KOPT-K1 (cell line): ENCODE measurements around the gene HDAC4.

Experiments used
- H3K27ac ChIP-seq: fragments of 200-600 bp; sonication (generic); 2 replicates; pipeline ENCODE4 v1.5.1; 2016; ENCODE audit warnings: antibody characterized with exemption, mild to moderate bottlenecking, low read depth, low read length; ENCODE audit not compliant: poor library complexity, severe bottlenecking
- H3K36me3 ChIP-seq: fragments of 200-600 bp; sonication (generic); 2 replicates; pipeline ENCODE4 v1.5.1; 2017; ENCODE audit warnings: antibody characterized with exemption, mild to moderate bottlenecking, low read length, moderate library complexity; ENCODE audit not compliant: insufficient read depth
- H3K9me3 ChIP-seq: fragments of 200-600 bp; sonication (generic); 2 replicates; pipeline ENCODE4 v1.5.1; 2017; ENCODE audit warnings: antibody characterized with exemption, low read length, mild to moderate bottlenecking; ENCODE audit not compliant: insufficient read depth, poor library complexity, severe bottlenecking

HDAC4 gene

GRCh38 chr2:239173301-239173700, 227.5 kb downstream of the HDAC4 start:
- Histone ChIP-seq H3K36me3 (peaks cover 95% of the 10 kb centered on the region), H3K9me3 (peaks cover 62% of the 10 kb centered on the region), H3K27ac (no peak overlapping the region)

GRCh38 chr2:239171643-239172042, 229.2 kb downstream of the HDAC4 start:
- H3K36me3 ChIP-seq = peaks cover 95% of the 10 kb centered on the region
- no peak overlapping the region for H3K27ac ChIP-seq
- peaks cover 53% of the 10 kb centered on the region for H3K9me3 ChIP-seq

DNA sequence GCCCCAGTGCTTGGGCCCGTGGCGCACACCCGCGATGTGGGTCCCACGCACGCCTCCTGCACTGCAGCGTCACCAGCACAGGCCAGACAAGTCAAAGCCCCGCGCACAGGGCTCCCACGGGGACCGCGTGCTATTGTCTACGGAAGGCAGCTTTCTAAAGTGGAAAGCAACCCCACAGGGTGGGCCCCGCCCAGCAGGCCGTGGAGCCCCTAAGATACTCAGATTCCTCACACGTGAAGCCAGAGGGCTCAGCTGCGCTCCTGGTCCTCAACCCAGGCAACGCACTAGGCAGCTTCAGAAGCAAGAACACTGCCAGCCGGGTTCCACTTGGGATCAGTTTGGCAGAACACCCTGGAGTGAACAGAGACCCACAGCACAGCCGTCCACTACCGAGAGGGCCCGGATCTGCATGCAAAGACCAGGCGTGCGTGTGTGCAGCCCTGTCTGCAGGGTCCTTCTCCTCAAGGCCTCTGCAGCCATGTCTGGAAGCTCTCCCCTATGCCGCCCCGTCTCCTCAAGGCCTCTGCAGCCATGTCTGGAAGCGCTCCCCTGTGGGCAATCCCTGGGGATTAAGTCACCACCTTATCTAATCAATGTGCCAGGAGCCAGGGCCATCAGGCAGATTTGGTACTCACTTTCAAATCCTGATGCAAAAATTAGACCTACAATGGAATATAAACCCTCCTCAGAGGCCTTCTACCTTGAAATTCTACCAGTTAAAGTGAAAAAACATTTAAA, 231.3 kb downstream of the HDAC4 start:
- H3K27ac ChIP-seq = no peak overlapping the region
- peaks cover 32% of the 10 kb centered on the region for H3K9me3 ChIP-seq
- H3K36me3 ChIP-seq = peaks cover 95% of the 10 kb centered on the region

DNA sequence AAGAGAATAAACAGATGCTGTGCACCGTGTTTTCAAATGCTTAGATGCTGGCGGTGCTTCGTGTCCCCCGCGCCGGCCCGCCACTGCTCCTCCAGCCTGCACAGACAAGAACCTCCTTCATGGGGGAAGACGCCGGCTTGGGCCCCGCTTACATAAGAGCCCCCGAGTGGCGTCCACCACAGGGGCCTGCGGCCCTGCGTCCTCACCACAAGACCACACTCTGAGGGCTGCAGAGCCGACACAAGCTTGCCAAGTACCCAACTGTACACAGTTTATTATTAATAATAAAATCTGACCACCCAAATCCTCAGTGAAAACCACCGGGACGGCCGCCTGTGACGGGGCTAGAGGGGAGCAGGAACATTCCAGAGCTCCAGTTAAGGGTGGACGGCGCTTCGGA, 232.2 kb downstream of the HDAC4 start:
- Histone ChIP-seq H3K9me3 (peaks cover 25% of the 10 kb centered on the region), H3K36me3 (peaks cover 95% of the 10 kb centered on the region), H3K27ac (no peak overlapping the region)

GRCh38 chr2:239167766-239168444, 232.9 kb downstream of the HDAC4 start:
- H3K36me3 ChIP-seq = peaks cover 95% of the 10 kb centered on the region
- peaks cover 18% of the 10 kb centered on the region for H3K9me3 ChIP-seq
- no peak overlapping the region for H3K27ac ChIP-seq

GRCh38 chr2:239167011-239167673, 233.7 kb downstream of the HDAC4 start:
- Histone ChIP-seq H3K27ac (no peak overlapping the region), H3K9me3 (peaks cover 10% of the 10 kb centered on the region), H3K36me3 (peaks cover 95% of the 10 kb centered on the region)

DNA sequence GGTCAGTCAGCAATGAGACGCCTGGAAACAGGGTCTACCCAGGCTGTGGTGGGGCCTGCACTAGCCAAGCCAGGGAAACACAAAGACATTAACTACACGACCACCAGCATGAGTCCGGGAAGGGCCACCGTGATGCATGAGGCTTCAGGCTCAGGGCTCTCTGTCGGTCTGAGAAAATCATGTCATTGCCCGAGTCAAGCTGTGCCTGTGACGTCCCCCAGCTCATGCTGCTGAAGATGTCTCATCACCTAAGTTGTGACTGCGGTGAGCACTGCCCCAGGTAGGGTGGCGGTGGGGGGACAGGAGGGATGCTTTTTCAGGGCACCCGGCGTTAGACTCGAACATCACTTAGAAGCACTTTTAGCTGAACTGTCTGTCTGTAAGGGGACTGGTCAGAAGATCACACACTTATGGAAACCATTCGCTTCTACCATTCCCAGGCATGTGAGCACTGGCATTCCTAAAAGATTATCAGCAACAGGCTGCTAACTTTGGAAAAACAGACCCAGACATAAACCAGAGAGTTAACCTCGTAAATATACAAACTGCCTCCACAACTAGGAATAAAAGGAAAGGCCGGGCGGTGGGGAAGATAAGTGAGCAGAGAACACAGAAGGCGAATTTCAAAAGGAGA, 234.5 kb downstream of the HDAC4 start:
- H3K36me3 ChIP-seq = peaks cover 96% of the 10 kb centered on the region

DNA sequence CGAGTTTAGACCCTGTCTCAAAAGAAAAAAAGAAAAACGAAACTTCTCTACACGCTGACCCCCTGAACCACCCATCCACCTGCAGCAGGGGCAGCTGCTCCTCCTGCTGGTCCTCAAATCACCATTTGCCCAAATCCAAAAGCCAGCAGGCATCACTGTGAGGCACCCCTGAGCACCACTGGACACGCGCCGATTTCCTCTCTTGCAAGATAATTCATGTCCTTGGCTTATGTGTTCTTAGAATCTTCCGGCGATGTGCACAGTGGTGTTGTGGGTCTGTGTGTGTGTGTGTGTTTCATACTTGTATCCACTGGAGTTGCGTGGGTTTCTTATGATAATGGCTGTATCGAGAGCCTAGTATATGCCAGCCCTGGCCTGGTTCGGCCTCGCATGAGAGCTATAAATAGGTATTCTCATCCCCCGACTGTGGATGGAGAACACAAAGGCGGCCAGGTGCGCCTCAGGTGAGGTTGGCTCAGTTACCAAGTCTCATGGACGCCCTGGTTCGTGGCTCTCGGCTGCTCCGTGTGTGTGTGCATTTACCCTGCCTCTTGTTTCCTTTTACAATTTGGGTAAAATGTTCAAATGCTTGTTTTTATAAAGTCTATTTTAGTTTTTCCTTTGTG, 235.5 kb downstream of the HDAC4 start:
- H3K27ac ChIP-seq = no peak overlapping the region
- peaks cover 96% of the 10 kb centered on the region for H3K36me3 ChIP-seq
- no peaks in the 10 kb centered on the region for H3K9me3 ChIP-seq

More for the DNA sequence above, 234.5 kb downstream of the HDAC4 start:
- Histone ChIP-seq H3K9me3 (peaks cover 2% of the 10 kb centered on the region), H3K27ac (no peak overlapping the region)

GRCh38 chr2:239164335-239164871, 236.4 kb downstream of the HDAC4 start:
- Histone ChIP-seq H3K9me3 (no peaks in the 10 kb centered on the region), H3K27ac (no peak overlapping the region)

GRCh38 chr2:239163688-239164334, 237.0 kb downstream of the HDAC4 start:
- H3K36me3 ChIP-seq = peaks cover 99% of the 10 kb centered on the region

More at GRCh38 chr2:239164335-239164871, 236.4 kb downstream of the HDAC4 start:
- peaks cover 99% of the 10 kb centered on the region for H3K36me3 ChIP-seq

DNA sequence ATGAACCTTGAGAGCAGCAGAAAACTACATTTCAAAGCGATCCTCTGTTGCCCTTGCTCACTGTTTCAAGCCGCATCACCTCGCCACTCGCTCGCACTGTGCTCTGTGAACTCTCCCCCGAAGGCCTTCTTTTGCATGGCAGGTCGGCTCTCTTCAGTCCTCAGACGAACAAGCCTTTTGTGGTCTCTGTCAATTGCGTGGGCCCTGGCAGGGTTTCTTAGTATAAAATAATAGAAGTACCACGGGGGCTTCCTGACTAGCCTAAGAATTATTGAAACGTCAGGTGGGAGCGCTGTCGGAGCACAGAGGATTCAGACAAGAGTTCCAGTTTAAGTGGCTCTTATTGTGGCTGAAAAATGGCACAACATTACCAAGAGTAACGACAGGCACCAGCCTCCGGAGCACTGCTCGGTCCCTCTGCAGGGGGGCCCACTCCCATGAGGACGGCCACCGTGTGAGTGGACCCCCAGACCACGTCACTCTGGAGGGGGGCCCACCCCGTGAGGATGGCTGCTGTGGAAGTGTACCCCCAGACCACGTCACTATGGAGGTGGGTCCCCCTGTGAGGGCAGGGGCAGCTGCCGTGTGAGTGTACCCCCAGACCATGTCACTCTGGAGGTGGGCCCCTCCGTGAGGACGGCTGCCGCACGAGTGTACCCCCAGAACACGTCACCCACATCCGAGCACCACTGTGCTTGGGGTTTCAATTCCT, 237.7 kb downstream of the HDAC4 start:
- H3K27ac ChIP-seq = no peak overlapping the region
- H3K36me3 ChIP-seq = peaks cover 98% of the 10 kb centered on the region
- no peaks in the 10 kb centered on the region for H3K9me3 ChIP-seq

More at GRCh38 chr2:239163688-239164334, 237.0 kb downstream of the HDAC4 start:
- Histone ChIP-seq H3K27ac (no peak overlapping the region), H3K9me3 (no peaks in the 10 kb centered on the region)

GRCh38 chr2:239162141-239162821, 238.5 kb downstream of the HDAC4 start:
- H3K9me3 ChIP-seq = no peaks in the 10 kb centered on the region
- H3K36me3 ChIP-seq = peaks cover 97% of the 10 kb centered on the region
- no peak overlapping the region for H3K27ac ChIP-seq

DNA sequence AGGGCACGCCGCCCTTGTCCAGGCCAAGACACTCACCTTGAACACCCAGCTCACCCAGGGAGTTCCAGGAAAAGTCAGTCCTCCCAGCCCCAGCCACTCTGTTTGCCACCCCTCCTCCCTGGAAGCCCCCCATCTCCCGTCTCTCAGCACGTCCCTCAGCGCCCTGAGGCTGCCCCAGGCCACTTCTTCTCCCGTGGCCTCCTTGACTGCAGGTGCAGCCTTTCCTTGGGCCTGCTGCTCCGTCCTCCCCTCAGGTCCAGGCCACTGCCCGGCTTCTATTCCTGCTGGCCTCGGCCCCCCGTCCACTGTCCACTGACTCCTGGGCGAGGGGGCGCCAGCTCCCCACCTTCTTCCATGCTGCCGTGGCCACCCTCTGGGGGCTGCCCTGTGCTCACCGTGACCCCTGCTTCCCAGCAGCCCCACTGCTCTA, 239.1 kb downstream of the HDAC4 start:
- Histone ChIP-seq H3K9me3 (no peaks in the 10 kb centered on the region), H3K36me3 (peaks cover 97% of the 10 kb centered on the region), H3K27ac (no peak overlapping the region)
